ENCODE results near the gene RPN1. TPM values are rescaled to one million over a fixed set of nuclear protein-coding genes. Genes with fewer than 3 reads are reported as not detected.

The RPN1 gene
- total and polyA plus RNA-seq, 10 of the 15 experiments (the other 5 are each of a cell fraction or from before 2014, with no cell fraction given), result 56.1 to 266 (median 157) TPM

- no peak overlapping the region for H3K4me2 ChIP-seq (ENCODE audit: control insufficient read depth, insufficient read depth)
- no peaks in the 10 kb centered on the region for H3K4me1 ChIP-seq (ENCODE audit: control insufficient read depth, insufficient read depth, low read length)
- H2AFZ ChIP-seq (ENCODE audit: control insufficient read depth, low read depth, low read length), result no peak overlapping the region
- no peaks in the 10 kb centered on the region for H3K79me2 ChIP-seq (ENCODE audit: control insufficient read depth, insufficient read depth, low read length)
- DNase-seq (ENCODE audit: low read depth, low spot score) (no peak), ATAC-seq (no peak), FAIRE-seq (no peak)
- no peaks in the 10 kb centered on the region for H3K36me3 ChIP-seq (ENCODE audit: control insufficient read depth in 2 of 2, insufficient read depth in 2 of 2, low read length in 1 of 2)
- POLR2A ChIA-PET, result no interaction called here
- RAD21 ChIA-PET (ENCODE audit: unreplicated experiment), result no interaction called here
- H3K9me3 ChIP-seq (replicated peaks; ENCODE audit: control insufficient read depth, insufficient read depth, low read length), result no peaks in the 10 kb centered on the region
- in situ Hi-C loops (cut with MboI), result no loop called here
- no peak overlapping the region for H3K4me3 ChIP-seq
- no peak overlapping the region for H3K27ac ChIP-seq (ENCODE audit: control insufficient read depth, insufficient read depth)
- 0 out of 4 replicates have a peak, but pooled peaks cover 0 to 4% of the 10 kb centered on the region in 2 experiments for H3K27me3 ChIP-seq (replicated peaks in 1 of 2; ENCODE audit: control insufficient read depth in 2 of 2, insufficient read depth in 2 of 2, low read length in 1 of 2)
- SMC1A ChIA-PET (ENCODE audit: uncharacterized antibody, unreplicated experiment), result interaction anchor here (2.2 kb wide), 1 partner anchor 13 kb away, joined by 6 read pairs; no protein-coding TSS in a partner anchor
- no peaks in the 10 kb centered on the region for H4K20me1 ChIP-seq (ENCODE audit: control insufficient read depth, insufficient read depth)
- H3K9ac ChIP-seq (ENCODE audit: control insufficient read depth, insufficient read depth, low read length), result no peak overlapping the region
- CTCF ChIA-PET, result interaction anchor here (0.6 to 1.0 kb wide), 2 partner anchors 13 to 85 kb away, joined by 3 to 4 read pairs; no protein-coding TSS in a partner anchor
- 28% methylated on average over 2 of the region's 2 CpGs for WGBS (ENCODE audit: insufficient coverage, insufficient replicate concordance, low lambda C conversion rate, missing lambda C conversion rate)
- BruUV-seq (replicated peaks), result no TSS peak
- intact Hi-C loops (cut with micrococcal nuclease; ENCODE audit: unreplicated experiment), result no loop called here
- TF ChIP-seq USF1 (IDR thresholded peaks at IDR 0.05; ENCODE audit: borderline replicate concordance, extremely low read length, insufficient read depth, low read depth, low read length) (no peak), NR2C1 (IDR thresholded peaks at IDR 0.05) (no peak), USF2 (IDR thresholded peaks at IDR 0.05; ENCODE audit: borderline replicate concordance, low read depth, low read length) (no peak), NKRF (conservative IDR thresholded peaks at IDR 0.05) (no peak), IRF5 (IDR thresholded peaks at IDR 0.05; ENCODE audit: borderline replicate concordance) (no peak), ATF2 (IDR thresholded peaks at IDR 0.05; ENCODE audit: low read length) (no peak), TCF12 (IDR thresholded peaks at IDR 0.05; ENCODE audit: low read depth, low read length) (no peak), ZNF687 (IDR thresholded peaks at IDR 0.05) (no peak), NR2F1 (conservative IDR thresholded peaks at IDR 0.05) (no peak), MTA3 (IDR thresholded peaks at IDR 0.05; ENCODE audit: borderline replicate concordance, low read length) (no peak), RELA (IDR thresholded peaks at IDR 0.05; ENCODE audit: borderline replicate concordance, partially characterized antibody) (no peak), MTA2 (IDR thresholded peaks at IDR 0.05; ENCODE audit: low read depth) (no peak), JUNB (IDR thresholded peaks at IDR 0.05) (no peak), MYB (IDR thresholded peaks at IDR 0.05; ENCODE audit: borderline replicate concordance, low read depth, low read length) (no peak)
Measured at GRCh38 chr3:128693696-128694095, 43.1 kb upstream of the RPN1 start.

Measured in GM12878 (cell line).